AG20443 (cell line): ENCODE measurements around the gene EFNA3.
A peak's percentile ranks its signal among the peaks of the same experiment; 100 is the strongest.

ENCODE experiments used
- DNase-seq: peaks from one replicate; pipeline ENCODE4 v3.0.0; 2012; ENCODE audit warnings: low spot score, mixed read lengths

EFNA3 gene

DNA sequence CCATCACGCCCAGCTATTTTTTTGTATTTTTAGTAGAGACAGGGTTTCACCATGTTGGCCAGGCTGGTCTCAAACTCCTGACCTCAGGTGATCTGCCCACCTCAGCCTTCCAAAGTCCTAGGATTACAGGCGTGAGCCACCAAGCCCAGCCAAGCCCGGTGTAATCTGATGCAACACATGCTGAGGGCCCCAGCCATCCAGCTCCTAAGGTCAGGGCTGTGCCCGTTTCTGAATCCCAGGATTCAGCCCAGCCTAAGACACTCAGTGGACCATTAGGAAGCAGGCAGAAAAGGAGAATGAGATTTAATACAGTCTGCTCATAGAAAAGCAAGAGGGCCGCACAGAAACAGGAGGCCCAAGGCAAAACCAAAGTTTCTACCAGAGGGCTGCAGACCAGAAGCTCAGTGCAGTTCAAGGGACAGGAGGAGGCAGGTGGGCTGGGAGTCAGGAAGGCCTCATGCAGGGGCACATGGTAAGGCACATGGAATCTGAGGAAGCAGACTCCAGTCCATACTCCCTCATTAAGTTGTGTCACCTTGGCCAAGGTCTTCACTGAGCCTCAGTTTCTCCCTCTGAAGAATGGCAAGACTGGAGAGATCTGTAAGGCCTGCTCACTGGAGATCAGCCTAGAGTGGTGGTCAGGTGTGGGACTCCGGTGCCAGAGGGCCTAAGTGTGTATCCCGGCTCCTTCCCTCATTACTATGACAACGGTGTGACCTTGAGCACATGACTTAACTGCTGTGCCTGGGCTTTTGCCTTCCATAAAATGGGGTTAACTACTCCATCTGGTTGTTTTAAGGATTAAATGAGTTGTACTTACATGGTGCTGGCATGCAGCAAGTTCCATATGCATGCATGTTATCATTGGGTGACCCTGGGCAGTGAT is 29.9 kb upstream of the EFNA3 start:
- DNase-seq = no peak

DNA sequence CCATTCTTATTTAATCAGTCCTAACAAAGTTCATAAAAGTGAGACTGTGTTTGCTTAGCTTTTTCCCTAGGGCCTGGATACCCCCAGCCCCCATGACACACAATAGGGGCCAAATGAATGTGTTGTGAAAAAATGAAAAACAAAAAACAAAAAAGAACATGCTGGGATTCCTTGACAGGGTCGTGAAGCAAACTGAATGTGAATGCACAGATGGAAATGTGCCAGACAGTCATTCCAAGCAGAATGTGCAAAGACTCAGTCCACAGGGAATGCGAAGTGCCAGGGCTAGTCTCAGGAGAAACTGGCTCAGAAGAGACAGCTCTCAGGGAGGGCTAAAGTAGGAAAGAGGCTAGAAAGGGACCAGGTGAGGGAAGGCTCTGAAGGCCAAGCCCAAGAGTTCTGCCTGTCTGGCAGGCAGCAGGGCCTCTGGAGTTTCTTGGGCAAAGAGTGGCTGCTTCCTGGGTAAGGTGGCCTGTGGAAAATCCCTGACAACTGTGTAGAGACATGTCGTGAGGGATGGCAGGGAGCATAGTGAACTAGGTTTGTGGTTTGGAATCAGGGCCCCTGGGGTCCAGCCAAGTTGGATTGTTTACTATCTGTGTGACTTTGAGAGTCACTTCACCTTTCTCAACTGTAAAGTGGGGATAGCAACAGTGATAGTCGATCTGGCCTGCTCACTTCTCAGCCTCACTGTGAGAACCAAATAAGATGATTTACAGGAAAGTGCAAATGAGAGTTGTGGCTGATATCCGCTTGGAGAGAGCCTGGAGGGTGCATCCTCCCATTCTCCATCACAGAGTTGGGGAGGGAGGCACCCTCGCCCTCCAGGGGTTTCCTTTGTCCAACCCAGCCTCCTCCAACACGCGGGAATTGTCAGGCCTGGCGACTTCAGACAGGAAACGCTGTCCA is 28.7 kb upstream of the EFNA3 start:
- DNase-seq = no peak

DNA sequence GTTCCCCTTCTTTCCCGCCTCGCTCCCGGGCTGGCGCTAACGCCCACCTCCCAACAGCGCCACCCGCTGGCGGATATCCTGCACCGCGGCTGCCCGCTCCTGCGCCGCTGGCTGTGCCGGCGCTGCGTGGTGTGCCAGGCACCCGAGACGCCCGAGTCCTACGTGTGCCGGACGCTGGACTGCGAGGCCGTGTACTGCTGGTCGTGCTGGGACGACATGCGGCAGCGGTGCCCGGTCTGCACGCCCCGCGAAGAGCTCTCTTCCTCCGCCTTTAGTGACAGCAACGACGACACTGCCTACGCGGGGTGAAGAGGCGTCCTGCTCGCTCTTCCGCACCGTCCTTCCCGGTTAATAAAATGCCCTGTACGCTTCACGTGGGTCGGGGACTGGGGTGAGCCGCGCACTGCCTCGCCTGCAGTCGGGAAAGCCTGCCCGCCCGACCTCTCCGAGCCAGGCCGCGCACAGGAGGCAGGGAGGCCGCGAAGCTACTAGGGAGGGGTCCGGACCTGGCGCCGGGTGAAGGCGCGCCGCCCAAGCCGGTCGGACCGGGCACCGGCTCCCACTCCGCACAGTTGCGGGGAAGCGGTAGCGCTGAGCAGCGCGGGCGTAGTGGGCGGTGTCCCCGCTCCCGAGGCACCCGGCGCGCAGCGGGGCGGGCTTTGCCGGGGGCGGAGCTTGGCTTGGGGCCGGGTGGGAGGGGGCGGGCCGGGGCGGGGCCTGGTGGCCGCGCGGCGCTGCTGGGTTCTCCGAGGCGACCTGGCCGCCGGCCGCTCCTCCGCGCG is 27.9 kb upstream of the EFNA3 start, which contains the start of gene ADAM15:
TSS of gene ADAM15 (plus strand) at position 757 of the 782 bp plus-strand sequence. CDS start 71 bp downstream, outside the sequence.
- DNase-seq = peak; percentile 97

DNA sequence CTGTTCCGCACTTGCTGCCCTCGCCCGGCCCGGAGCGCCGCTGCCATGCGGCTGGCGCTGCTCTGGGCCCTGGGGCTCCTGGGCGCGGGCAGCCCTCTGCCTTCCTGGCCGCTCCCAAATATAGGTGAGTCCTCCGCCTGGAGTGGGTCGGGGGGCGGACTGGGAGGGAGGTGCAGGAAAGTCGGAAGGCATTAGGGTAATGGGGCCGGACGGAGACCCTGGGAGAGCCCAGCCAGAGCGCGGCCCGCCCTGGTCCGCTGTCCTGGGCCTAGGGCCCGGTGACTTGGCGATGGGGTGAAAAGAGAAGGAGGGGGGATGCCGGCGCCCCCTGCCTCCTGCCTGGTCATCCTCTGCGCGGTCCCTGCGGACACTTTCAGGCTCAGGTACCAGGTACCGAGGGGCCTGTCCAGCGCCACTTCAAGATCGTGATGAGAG is 27.3 kb upstream of the EFNA3 start:
- no peak for DNase-seq

DNA sequence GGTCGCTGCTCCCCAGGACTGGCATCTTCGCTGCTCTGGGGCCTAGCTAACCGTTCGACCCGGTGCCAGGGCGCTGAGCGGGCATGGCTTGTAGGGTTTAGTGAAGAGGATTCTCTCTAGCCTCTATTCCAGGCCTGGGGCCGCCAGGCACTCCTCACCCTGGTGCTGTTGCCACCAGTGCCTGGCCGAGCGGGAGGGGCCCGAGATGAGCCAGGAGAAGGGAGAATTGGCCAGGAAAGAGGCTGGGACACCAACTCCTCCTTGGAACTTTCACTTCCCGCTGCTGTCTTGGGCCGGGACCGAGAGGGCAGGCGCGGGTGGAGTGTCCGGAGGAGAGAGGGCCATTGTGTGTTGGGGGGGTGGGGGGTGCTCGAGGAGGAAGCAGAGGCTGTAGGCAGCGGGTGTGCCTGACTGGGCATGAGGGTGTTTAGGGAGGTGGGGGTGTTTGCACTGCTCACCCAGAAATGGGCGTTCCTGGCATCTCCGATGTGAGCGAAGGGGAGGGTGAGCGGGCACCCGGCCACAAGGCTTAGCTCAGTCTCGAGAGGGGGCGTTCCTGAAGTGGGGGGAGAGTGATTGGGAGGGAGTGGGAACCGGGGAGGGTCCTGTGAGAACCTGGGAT is 26.7 kb upstream of the EFNA3 start:
- DNase-seq = peak; percentile 64

DNA sequence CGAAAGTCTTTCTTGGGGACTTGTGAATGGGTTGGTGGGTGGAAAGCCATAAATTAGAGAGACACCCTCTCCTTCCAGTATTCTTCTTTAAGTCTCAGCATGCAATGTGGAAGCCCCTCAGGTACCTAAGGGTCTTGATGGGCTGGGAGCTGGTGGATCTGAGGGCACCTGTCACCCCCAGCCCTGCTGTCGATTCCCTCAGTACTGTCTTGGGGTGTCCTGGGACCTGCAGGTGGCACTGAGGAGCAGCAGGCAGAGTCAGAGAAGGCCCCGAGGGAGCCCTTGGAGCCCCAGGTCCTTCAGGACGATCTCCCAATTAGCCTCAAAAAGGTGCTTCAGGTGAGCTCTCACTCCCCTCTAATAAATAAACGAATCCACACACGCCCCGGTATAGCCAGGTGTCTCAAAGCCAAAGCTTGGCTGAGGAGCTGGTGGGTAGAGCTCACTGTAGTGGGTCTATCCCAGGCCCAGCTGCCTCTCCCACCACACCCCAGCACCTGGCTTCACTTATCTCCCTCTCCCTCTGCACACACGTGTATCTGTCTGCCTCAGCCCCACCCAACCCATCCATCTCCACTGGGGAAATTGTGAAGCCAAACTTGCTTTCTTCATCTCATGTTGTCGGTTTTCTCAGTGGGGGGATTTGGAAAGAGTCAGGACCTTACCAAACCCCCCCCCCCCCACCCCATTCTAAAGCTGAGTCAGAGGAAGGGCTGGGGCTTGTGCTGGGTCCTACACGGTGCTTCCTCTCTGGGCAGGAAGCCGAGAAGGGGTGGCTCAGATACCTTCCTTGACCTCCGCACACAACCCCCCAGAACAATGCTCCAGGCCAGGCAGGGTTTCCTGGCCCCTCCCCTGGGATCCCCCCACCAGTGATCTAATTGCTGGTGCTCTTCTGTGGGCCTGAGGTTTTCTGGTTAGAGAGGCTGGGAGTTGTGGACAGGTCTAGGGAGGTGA is 25.9 kb upstream of the EFNA3 start:
- no peak for DNase-seq

DNA sequence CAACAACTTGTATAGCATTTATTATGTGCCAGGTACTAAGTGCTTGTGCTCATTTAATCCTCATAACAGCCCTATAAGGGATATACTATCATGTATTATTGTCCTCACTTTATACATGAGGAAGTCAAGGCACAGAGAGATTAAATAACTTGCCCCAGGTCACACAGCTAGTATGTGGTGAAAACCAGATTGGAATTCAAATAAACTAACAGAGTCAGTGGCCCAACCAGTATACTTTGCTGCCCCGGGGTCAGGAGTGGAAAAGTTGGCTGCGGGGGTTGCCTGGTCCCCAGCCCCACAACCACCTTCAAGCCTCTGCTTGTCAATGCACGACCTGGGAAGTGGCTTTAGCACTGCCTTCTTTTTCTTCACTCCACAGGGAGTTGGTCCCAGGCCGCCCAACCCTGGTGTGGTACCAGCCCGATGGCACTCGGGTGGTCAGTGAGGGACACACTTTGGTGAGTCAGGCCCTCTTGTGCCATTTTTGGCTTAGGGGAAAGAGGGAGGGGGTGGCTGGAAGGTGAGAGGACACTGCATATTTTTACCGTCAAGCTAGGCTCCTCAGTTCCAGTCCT is 25.0 kb upstream of the EFNA3 start:
- DNase-seq = no peak

DNA sequence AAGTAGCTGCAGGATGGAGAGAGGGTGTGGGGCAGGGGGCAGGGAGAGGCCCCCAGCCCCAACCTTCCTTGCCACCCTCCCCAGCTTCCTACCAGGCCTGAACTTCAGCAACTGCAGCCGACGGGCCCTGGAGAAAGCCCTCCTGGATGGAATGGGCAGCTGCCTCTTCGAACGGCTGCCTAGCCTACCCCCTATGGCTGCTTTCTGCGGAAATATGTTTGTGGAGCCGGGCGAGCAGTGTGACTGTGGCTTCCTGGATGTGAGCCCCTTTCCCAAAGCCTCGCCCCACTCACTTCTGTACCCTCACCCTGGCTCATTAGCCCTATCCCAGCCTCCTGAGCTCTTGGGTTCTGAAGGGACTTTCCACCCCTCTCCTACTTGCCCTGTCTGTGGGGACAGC is 21.5 kb upstream of the EFNA3 start:
- DNase-seq = no peak

DNA sequence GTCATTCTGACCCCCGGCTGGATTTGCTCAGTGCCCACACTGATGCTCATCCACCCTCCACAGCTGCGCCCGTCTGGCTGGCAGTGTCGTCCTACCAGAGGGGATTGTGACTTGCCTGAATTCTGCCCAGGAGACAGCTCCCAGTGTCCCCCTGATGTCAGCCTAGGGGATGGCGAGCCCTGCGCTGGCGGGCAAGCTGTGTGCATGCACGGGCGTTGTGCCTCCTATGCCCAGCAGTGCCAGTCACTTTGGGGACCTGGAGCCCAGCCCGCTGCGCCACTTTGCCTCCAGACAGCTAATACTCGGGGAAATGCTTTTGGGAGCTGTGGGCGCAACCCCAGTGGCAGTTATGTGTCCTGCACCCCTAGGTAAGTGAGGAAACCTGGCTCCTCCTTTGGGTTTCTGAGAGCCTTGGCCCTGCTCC is 20.8 kb upstream of the EFNA3 start:
- DNase-seq = no peak

DNA sequence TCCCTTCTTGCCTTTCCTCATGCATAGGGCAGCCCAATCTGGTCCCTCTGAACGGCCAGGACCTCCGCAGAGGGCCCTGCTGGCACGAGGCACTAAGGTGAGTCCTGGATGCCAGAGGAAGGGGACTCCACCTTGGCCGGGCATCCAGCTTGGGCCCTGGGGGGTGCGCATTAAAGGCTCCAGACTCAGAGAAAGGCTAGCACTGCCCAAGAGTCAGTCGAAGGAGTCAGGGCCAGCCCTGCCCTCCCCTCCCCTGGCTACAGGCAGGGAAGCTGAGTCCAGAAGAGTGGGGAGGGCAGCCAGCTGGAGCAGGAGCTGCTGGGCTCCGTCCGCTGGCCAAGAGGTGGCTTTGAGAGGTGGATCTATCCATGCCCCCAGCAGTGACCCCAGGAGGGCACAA is 17.9 kb upstream of the EFNA3 start:
- DNase-seq = no peak

DNA sequence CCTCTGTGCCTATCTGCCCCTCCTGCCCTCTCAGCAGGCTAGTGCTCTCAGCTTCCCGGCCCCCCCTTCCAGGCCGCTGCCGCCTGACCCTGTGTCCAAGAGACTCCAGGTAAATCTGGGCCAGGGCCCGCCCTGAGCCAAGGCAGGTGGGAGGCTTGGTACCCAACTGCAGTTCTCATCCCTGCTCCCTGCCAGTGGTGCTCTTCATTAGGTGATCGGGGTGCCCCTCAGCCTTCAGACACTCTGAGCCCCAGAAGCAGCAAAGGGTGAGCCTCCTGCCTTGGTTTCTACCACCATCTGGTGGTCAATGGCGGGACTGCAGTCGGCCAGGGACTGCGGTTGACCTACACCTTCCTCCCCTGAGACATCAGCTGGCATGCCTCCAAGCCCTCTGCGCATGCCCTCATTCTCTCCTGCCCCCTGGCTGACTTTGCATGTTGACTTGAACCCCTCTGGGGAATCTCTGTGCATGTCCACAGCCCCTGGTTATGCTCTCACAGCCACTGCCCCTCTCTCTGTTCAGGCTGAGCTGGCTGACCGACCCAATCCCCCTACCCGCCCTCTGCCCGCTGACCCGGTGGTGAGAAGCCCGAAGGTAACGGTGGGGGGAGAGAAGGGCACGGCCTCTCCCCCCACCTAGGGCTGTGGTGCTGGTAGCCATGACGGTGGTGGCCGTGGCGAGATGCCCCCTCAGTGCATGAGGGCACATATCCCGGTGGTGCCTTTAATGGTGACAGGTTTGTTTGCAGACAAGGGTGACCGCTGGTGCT is 17.1 kb upstream of the EFNA3 start:
- DNase-seq = peak; percentile 85

DNA sequence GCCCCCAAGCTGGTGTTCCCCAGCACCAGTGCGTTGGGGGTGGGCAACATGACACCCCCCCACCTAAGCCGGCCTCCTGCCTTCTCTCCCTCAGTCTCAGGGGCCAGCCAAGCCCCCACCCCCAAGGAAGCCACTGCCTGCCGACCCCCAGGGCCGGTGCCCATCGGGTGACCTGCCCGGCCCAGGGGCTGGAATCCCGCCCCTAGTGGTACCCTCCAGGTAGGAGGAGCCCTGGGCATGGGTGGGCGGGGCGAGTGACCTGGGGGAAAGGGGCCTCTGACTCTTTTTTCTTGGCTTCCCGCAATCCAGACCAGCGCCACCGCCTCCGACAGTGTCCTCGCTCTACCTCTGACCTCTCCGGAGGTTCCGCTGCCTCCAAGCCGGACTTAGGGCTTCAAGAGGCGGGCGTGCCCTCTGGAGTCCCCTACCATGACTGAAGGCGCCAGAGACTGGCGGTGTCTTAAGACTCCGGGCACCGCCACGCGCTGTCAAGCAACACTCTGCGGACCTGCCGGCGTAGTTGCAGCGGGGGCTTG is 16.4 kb upstream of the EFNA3 start:
- no peak for DNase-seq

DNA sequence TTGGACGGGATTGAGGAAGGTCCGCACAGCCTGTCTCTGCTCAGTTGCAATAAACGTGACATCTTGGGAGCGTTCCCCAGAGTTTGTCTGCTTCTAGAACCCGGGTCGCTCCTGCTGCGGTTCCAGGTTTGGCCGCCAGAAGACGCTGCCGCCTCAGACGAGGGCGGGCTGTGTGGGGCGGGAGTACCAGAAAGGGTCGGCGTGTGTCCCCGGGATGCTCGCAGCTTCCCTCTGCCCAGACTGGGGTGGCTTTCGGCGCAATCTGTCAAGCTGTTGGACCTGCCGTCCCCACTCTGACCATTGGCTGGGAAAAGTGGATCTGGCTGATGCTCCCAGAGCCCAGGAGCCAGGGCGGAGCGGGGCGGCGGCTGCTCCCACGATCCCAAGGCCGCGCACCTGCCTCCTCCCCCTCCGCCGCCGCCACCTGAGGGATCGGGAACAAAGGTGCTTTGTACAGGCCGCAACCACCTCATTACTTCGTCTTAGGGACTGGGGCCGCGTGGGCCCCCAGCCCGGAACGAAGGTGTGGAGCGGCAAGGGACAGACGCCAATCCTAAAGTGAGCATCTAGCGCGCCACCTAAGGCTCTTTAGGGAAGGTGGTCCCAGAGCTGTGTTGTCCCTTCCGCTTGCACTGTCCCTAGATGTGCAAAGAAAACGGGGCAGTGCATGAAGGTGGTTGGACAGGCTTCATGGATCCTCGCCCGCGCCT is 15.8 kb upstream of the EFNA3 start:
- DNase-seq = peak; percentile 70

DNA sequence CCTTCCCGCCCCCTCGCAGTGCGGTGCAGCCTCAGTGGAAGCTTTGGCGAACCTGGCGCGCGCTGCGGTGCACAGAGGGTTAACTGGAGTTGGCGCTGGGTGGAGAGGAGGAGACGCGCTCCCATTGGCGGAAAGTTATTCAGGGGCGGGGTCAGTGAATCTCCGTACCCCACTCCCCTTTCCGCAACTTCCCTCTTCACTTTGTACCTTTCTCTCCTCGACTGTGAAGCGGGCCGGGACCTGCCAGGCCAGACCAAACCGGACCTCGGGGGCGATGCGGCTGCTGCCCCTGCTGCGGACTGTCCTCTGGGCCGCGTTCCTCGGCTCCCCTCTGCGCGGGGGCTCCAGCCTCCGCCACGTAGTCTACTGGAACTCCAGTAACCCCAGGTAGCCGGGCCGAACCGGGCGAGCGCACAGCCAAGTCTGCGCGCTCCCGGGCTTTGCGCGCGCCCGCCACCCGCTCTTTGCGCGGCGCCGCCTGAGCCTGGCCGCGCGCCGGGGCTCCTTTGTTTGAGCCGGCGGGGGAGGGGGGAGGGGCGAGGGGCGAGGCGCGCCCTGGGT is 15.0 kb upstream of the EFNA3 start, which contains the start of gene EFNA4:
TSS of gene EFNA4 (plus strand) at position 191 of the 561 bp plus-strand sequence. CDS start at position 275, 84 bp downstream.
- DNase-seq = peak; percentile 92

DNA sequence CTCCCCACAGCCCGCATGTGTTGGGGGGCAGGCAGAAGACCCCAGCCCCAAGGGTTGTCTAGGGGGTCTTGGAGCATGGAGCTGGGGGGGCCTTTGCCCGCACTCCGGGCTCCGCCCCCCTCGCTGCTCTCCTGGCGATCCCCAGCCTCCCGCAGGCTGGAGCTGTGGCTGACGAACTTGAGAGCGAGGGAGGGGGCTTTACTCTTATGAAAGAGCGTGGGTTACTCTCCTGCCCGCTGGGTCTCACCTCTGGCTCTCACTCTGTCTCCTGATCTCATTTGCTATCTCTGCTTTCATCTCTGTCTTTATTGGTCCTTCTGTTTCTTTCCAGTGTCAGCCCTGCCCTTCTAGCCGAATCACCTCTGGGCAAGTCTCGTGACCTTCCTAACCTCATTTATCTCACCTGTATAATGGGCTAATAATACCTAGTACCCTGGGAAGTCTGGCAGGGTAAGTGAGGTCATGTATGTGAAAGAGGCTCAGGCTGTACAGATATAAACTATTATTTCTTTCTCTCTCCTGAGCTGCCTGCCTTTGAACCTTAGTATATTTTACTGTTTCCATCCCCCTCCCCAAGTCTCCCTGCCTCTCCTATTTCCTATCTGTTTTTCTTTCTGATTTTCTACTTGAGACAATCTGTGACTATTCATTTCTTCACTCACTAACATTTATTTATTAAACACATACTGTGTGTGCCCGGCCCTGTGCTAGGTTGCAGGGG is 14.4 kb upstream of the EFNA3 start:
- peak; percentile 54 for DNase-seq

DNA sequence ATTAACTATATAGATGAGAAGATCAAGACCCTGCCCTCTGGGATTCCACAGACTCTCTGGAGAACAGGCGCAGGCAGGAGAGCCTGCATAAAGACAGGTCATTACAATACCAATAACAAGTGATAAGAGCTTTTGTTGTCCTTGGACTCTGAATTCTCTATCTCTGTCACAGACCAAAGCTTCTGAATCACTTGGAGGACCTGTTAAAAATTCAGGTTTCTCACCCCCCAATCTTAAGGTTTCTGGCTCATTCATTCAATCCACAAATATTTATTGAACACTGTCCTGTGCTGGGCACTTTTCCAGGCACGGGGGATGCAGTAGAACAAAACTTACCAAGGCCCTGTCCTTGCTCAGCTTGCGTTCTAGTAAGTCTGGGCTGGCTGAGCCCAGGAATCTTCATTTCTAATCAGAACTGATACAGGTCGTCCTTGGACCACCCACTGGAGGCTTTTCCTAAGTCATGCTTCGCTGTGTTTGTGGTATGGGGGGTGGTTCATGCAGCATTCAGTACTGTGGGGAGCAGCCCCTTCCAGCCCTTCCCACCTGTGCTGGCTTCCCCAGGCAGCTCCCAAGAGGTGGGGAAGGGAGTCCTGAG is 13.7 kb upstream of the EFNA3 start:
- DNase-seq = no peak

DNA sequence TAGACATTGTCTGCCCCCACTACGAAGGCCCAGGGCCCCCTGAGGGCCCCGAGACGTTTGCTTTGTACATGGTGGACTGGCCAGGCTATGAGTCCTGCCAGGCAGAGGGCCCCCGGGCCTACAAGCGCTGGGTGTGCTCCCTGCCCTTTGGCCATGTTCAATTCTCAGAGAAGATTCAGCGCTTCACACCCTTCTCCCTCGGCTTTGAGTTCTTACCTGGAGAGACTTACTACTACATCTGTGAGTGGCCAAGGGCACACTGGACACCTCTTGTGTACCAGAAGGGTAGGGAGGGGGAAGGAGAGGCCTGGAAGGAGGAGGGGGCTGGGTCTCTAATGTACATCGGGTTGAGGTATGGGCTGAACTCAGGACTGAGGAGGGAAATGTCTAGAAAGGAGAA is 11.9 kb upstream of the EFNA3 start:
- no peak for DNase-seq
